Activated T-helper 9 cell treated with anti-CD3 and anti-CD28 coated beads, Interleukin-2, amount 50 U/mL, for 16 hours (primary cell): ENCODE results near the gene GPC5.

Experiments used
- DNase-seq: peaks from one replicate; pipeline ENCODE4 v3.0.0-alpha.2; 2020; ENCODE audit warnings: low read depth

Gene GPC5

DNA sequence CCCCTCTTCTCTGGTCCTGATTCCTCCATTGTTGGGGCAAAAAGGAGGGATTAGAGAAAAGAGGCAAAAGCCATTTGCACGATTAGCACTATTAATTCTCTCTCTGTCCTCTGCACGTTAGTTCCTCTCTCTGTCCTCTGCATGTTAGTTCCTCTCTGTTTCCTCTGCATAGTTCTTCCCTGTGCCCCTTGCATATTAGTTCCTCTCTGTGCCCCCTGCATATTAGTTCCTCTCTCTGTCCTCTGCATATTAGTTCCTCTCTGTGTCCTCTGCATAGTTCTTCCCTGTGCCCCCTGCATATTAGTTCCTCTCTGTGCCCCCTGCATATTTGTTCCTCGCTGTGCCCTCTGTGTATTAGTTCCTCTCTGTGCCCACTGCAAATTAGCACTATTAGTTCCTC lies 981.0 kb downstream of the GPC5 start:
- DNase-seq = no peak

DNA sequence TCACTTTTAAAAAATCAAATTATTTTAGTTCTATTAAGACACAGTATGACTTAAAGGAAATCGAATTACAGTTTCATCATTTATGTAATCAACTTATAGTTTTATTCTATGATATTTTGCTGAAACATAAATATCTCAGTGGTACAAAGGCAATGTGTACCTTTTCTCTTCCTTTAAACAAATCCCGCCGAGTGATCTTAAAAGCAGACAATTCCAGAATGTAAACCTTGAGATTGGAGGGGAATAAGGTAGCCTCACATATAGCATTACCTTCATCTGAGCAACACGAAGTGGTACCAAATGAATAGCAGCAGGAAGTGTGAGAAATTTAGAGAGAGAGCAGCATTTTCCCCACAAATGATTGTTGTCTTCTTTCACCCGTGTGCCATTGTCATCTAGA lies 986.0 kb downstream of the GPC5 start:
- DNase-seq = no peak

DNA sequence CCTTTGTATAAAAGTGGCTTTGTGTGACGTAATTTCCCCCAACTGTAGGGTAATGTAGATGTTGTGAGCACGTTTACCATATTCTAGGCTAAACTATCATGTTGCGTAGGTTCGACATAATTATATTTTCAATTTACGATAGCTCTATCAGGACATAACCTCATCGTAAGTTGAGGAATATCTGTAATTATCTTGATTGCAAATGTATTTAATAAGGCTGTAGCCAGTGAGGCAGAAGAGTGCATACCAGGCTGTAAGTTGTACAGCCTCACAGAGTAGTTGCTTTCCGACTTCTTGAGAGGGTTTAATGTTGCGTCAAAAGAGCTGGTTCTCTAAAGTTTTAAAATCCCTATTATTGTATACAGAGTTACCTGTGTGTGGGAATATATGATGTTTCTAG lies 988.8 kb downstream of the GPC5 start:
- DNase-seq = no peak

DNA sequence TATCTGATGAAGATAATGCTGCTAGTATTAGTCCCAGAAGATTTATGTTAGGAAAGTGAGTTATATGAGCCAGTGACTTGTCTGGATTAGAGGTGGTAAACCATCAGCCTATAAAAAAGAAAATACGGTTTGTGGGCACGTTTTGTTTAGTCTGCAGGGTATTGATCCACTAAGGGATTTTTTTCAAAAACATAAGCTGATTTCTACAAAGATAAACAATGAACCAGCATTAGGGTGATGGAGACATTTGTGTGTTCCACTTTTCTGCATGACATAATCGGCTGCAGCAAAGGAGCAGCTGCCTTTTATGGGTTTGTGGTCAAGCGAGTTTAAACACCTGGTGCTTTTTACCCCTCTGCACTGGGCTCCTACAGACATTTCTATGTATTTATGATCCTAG lies 991.8 kb downstream of the GPC5 start:
- DNase-seq = no peak

DNA sequence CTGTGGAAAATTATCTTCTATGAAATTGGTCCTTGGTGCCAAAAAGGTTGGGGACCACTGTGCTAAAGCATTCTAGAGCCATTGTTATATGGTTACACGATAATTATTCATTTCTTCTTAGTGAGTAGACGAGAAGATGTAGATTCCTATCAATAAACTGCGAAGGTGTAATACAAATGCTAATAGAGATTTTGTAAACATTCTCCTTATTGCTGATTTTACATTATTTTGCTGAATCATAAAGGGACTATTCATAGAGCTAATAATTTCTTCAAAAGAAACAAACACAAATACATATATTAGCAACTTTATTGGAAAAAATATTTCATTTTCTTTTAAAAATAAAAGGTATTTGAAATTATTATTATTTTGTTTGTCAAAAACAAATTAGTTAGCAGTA lies 1005.2 kb downstream of the GPC5 start:
- DNase-seq = no peak

DNA sequence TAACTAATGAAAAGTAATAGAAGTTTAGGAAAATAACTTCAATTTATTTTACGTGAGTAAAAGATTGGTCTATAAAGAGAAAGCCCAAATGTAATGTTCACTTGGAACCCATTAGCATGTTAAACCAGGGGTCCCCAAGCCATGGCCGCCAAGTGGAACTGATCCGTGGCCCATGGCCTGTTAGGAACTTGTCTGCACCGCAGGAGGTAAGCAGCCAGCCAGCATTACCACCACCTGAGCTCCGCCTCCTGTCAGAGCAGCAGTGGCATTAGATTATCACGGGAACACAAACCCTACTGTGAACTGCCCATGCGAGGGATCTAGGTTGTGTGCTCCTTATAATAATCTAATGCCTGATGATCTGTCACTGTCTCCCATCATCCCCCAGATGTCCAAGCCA lies 1009.4 kb downstream of the GPC5 start:
- no peak for DNase-seq

DNA sequence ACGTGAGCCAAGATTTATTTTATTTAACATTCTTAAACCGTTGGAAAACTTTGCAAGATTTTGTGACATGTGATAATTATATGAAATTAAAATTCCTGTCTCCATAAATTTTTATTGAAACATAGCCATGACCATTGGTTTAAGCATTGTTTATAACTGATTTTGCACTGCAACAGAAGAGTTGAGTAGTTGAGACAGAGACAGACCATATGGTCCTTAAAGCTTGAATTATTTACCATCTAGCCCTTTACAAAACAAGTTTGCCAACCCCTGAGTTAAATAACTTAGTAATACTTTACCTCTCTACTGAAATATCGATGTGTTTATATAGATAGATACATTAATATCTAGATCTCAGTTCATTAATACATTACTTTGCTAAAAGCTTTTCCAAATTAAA lies 1014.1 kb downstream of the GPC5 start:
- no peak for DNase-seq

DNA sequence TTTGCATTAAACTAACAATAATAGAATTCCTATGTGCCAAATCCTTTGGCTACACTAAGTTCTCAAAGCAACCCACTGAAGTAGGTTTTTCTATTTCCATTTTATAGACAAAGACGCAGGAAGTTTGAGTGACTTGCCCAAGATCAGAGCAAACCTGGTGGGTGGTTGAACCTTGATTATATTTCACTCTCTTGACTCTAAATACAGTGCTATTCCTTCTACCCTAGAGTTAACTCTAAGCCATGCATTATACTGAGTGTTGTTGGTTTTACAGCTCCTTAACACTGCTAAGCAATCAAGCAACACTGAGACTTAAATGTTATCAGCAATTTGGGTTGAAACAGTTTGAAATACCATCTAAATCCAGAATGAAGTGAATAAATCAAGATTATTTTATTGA lies 1014.6 kb downstream of the GPC5 start:
- no peak for DNase-seq

DNA sequence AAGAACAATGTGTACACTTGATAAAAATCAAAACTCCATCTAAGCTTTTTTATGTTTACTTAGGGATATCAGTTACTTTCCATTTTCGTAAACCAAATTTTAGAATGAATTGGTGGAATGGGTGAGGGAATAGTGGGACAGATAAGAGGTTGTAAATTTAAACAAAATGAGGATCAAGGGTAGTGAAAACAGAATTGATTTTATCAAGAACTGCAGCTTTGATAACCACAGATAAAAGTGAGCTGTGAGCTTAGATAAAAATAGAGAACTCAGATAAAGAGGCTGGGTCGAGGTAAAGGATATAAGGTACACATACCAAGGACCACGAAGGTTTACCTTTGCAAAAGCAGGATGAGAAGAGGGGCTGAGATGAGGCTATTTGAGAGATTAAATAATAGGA lies 1015.0 kb downstream of the GPC5 start:
- no peak for DNase-seq

DNA sequence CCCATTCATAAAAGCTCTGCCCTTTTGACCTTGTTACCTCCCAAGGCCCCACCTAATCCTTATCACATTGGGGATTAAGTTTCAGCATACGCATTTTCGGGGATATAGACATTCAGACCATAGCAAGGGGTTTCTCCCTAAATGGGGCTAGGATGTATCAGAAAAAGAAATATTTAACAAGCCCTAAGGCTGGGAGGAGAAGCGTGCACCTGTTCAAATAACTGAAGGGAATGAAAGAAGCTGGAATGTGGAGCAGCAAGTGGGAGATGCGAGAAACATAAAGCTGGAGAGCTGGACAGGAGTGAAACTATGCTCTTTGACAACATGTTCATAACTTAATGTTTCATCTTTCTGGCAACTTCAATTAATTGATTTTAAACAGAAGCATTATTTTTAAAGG lies 1016.4 kb downstream of the GPC5 start:
- DNase-seq = no peak

DNA sequence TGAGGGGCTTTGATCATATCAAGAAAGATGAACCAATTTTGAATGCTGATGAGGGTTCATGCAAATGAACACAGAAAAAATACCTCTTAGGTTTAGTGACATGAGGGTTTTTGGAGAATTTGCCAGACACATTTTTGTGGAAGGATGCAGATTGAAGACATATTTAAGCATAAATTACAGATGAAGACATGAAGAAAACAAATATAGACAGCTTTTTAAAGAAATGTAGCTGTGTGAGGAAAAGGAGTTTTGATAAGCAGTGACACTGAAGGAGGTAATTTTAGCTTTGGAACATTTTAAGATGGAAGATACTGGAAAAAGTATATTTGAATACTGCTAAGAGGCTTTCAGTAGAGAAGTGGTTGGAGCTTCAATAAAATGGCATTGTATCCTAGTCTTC lies 1017.4 kb downstream of the GPC5 start:
- no peak for DNase-seq

DNA sequence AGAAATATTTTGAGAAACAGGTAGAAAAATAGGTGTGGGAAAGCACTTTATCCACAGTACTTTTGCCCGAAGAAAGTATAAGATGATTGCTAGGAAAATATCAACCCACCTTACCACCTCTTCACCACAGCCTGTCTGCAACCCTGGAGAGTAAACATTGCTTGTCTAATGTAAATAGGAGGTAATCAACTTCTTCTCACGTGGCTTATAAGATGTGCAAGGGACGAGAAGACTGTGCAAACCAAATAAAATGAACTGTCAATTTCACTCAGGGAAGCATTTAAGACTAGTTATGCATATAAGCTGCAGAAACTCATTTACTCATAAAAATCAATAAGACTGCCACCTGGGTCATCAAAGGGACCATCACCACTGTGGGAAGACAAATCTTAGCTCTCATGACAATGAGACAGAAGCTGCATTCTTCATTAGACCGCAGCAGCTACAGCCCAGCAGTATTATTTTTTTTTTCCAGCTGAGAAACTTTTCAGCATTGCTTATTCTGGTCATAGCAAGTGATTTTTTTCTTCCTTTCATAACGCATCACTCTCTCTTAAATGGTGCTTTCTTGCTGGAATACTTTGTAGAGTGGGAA lies 1020.5 kb downstream of the GPC5 start:
- no peak for DNase-seq

DNA sequence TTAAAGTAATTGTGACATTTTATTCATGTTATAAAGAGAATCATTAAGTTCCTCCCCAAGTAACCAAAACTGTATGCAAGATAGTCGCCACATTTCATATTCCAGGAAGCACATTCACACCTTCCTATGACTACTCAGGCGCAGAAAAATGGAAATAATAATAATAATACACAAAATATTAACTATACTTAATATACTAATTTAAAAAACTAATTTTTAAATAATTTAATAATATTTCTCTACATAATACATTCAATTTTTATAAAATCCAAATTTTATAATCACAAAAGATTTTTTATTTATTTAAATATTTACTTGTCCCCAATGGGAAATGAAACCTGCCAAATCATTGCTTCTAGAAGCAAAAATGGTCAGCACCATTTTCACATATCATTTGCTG lies 1030.8 kb downstream of the GPC5 start:
- DNase-seq = no peak

DNA sequence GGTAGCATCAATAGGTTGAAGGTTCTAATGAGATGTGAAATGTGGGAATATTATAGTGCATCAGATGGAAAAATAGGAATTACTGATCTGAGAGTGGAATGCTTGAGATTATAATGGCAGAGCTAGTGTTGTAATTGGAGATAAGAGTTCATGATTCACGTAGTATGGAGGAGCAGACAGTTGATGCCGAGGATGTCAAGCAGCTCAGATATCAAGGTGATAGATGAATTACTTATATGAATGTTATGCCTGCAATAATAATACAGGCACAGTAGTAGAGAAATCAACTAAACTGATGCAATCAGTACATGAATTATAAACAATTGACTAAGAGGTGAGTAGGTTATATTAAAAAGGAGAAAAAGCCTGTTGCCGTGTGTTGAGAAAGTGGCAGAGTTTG lies 1035.0 kb downstream of the GPC5 start:
- no peak for DNase-seq

DNA sequence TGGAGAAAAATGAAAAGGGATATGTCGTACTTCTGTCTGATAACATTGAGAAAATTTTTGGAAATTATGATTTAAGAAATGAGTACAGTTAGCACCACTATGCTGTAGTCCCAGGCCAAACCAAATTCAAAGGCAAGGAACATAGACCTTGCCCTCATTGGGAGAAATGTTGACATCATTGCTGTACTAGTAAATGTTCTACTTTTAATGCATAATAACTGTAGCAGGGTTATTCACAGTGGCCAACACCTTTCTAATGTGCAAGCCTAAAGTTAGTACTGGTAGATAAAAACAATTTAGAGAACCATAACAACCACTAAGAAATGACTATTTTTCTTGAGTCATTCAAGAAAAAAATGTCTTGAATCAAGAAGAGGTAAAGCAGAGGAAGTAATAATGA lies 1035.5 kb downstream of the GPC5 start:
- DNase-seq = no peak

DNA sequence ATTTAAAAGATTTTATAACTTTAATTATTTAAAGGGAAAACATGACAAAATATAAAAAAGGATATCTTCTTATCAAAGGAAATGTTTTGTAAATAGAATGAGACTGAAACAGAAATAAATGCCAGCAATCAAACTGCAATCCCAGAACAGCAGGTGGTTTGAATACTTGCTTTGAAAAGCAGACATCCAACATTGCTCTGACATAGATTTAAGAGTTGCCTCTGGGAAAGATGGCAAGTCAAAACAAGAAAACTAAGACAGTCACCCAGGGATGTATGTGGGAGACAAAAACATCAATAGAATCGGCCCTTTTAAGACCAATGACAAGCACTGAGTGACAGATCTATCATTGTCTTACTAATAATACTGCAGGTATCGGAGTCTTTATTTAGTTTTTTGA lies 1038.5 kb downstream of the GPC5 start:
- no peak for DNase-seq

DNA sequence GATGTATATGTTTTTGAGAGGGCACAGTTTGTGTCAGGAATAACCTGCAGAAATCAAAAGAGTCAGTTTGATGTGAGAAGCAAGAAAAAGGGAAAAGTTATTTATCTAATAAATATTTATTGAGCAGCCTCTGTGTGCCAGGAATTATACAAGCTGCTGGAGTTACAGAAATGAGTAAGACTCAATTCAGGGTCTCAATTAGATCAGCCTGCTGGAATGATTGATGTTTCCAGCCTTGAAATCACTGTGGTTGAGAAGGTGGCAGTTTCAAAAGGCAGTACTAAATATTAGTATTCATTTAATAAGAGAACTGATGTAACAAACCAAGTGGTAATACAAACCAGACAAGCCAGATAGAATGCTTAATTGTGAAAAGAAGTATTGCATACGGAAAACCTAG lies 1045.8 kb downstream of the GPC5 start:
- DNase-seq = no peak

DNA sequence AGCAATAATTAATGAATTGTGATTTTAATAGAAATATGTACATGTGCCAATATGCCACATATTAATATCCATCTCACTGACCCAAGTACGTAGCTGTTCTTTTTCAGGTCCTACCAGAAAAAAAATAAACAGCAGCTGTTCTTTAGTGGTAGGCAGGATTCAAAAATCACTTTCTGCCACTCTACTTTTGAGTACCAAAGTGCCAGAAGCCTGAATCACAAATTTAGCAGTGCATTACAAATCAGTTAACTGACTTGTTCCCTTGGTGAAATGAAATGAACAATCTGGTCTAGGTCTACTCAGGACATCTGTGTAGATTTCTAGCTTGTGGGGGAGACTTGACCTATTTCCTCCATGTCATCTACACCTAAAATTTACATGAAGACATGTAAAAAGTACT lies 1052.6 kb downstream of the GPC5 start:
- DNase-seq = no peak

DNA sequence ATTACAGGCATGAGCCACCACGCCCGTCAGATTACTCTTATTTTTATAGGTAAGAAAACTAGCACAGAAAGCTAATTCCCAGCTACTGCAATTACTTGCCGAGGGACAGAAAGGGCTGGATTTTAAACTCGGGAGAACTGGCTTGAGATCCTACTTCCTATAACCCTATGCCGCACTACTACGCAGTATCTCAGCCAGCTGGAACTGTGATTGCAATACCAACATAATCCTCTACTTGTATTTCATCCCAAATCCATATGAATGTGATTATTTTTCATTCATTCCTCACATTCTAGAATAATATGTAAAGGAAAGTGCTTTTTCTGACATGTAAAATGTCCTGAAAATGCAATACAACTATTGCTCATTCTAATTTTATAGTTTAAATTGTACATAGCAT lies 1054.4 kb downstream of the GPC5 start:
- DNase-seq = no peak

DNA sequence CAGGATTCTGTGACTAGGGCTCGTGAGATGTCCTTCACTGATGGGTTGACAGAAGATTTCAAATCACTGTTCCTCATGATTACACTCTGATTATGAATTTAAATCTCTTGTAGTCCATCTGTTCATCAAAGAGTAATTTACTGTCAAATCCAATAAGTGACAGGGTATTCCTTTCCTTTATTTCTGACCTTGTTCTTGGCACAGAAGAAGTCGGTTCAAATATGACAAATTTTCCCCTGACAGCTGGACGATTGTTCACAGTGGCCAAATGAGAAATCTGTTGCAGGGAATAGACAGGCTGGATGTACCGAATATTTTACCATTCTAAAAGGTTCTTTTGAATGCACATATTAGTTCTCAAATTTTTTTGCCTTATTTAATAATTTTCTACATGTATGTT lies 1060.9 kb downstream of the GPC5 start:
- DNase-seq = no peak

DNA sequence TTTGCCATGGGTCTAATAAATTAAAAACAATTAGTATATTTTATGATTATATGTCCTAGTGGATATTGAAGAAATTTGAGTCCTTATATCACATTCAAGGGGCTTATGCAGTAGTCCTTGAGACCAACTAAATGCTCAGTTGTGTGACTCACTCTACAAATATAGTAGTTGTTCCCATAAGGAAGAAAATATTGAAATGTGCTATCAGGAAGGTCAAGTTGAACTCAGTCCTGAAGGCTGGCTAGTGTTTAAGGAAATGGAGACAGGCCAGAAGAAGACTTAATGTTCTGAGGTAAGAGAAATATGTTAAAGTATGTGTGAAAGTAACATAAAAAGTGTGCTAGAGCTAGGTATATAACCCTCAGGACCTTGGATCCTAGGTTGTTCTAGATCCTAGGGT lies 1062.1 kb downstream of the GPC5 start:
- no peak for DNase-seq

DNA sequence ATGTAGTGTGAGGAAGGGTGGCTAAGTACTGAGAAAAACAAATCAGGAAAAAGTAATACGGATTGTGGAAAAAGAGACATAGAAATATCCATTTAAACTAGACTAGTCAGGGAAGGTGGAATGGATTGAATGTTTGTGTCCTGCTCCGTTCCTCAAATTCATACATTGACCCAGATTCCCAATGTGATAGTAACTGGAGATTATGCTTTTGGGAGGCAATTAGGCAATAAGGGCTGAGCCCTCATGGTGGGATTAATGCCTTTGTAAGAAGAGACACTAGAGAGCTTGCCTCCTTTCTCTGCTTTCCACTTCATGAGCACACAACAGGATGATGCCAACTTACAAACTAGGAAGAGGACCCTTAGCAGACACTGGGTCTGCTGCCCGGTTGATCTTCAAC lies 1063.0 kb downstream of the GPC5 start:
- DNase-seq = no peak

DNA sequence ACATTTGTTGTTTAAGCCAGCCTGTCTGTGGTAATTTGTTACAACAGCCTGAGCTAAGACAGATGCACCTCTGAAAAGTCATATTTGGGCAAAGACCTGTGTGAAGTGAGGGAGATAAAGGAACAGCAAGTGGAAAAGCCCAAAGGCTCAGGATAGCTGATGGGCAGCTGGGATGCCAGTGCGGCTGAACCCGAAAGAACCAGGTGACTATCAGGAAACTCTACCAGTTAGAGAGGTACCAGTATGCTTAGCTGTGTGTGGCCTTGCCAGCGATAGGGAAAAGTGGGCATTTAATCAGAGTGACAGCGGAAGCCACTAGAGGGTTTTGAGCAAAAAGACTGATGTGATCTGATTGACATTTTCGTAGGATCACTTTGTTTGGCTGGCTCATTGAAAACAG lies 1063.4 kb downstream of the GPC5 start:
- no peak for DNase-seq

DNA sequence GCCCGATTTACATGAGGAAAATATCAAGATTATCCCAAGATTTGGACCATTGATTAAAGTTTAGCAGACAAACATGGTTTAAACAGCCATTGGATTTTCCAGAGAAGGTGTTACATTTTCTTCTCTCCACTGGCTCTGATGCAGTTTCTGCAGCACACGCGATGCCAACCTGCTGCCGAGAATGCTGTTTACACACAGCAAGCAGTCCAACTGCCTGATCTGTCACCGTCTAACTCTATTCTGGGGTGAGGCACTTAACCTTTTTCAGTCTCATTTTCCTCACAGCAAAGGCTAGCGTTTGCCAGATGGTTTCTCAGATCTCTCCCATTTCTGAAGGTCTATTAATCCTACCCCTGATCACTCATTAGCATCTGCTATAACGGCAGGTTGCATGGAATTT lies 1064.7 kb downstream of the GPC5 start:
- no peak for DNase-seq
